ENCODE measurements around the gene KANSL2. TPM values are rescaled to one million over a fixed set of nuclear protein-coding genes. Genes with fewer than 3 reads are reported as not detected.

Gene KANSL2
- total RNA-seq, 4 donors from 2014 or later: 34.1 to 431 (median 59.3) TPM

DNA sequence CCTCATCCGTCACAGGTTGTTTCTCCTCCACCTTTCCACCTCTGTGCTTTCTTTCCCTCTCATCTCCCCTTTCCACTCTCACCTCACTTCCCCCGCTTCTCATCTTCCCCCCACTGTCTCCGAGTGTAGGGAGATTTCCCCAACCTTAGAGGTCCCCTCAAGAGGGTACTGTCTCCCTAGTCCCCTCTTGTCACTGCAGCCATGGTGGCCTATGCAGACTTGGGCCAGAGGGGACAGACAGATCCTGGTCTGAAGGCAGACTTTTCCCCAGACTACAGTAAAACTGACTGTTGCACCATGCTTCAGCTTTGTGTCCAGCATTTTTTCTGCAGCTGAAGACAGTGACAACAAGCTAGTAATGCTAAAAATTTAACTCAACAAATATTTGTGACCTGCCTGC, 41.2 kb downstream of the KANSL2 start:
- Histone ChIP-seq H3K4me3 (no peak overlapping the region), H3K4me1 (no peaks in the 10 kb centered on the region), H3K27me3 (no peaks in the 10 kb centered on the region), H3K9me3 (no peaks in the 10 kb centered on the region), H3K27ac (no peak overlapping the region), H3K36me3 (no peaks in the 10 kb centered on the region)
- DNase-seq: no peak
- intact Hi-C loops (cut with DNase I; ENCODE audit: low total_unique reads): no loop called here
- TF ChIP-seq POLR2A (IDR thresholded peaks at IDR 0.05): no peak
- TF ChIP-seq, protein P1, sequence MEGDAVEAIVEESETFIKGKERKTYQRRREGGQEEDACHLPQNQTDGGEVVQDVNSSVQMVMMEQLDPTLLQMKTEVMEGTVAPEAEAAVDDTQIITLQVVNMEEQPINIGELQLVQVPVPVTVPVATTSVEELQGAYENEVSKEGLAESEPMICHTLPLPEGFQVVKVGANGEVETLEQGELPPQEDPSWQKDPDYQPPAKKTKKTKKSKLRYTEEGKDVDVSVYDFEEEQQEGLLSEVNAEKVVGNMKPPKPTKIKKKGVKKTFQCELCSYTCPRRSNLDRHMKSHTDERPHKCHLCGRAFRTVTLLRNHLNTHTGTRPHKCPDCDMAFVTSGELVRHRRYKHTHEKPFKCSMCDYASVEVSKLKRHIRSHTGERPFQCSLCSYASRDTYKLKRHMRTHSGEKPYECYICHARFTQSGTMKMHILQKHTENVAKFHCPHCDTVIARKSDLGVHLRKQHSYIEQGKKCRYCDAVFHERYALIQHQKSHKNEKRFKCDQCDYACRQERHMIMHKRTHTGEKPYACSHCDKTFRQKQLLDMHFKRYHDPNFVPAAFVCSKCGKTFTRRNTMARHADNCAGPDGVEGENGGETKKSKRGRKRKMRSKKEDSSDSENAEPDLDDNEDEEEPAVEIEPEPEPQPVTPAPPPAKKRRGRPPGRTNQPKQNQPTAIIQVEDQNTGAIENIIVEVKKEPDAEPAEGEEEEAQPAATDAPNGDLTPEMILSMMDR (IDR thresholded peaks at IDR 0.05): no peak

DNA sequence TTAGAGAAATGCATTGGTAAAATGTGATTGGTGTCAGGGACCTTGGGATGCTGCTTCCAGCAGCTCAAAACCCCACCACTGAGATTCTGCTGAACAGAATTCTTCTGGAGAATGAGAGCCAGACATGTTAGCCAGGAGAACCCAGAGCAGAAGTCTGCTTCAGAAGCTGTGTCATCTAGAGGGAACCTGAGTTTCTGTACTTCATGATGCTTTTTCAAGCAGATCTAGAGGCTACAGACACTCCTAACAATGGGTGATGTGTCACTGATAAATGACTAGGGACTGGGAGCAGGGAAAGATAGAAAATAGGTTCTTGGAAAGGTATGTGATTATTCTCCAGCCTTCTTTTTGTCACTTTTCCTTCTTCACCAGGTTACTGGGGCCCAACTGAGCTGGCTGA, 41.6 kb downstream of the KANSL2 start:
- no peaks in the 10 kb centered on the region for H3K36me3 ChIP-seq
- no peak overlapping the region for H3K27ac ChIP-seq
- no peaks in the 10 kb centered on the region for H3K27me3 ChIP-seq
- H3K4me3 ChIP-seq: no peak overlapping the region
- H3K4me1 ChIP-seq: no peaks in the 10 kb centered on the region
- no peak for DNase-seq
- TF ChIP-seq, protein P1 (IDR thresholded peaks at IDR 0.05): no peak
- no peak for TF ChIP-seq POLR2A (IDR thresholded peaks at IDR 0.05)
- no peaks in the 10 kb centered on the region for H3K9me3 ChIP-seq
- intact Hi-C loops (cut with DNase I; ENCODE audit: low total_unique reads): no loop called here

DNA sequence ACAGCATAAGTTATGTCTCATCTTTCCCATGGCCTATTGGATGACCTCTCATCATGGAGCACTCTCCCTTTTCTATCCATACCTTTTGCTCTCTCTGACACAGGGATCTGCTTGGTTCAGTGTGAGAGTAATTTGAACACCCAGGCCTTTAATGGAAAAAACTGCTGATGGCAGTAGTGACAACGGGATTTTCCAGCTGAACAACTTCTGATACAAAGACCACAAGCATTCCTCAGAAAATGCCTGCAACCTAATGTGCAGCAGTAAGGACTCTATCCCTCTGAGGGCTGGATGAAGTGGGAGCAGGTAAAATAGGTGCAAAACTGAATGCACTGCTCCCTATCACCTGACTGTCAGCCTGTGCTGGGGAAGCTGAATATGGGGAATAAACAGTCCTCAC, 51.0 kb downstream of the KANSL2 start:
- Histone ChIP-seq H3K4me1 (no peaks in the 10 kb centered on the region), H3K27ac (no peak overlapping the region), H3K27me3 (no peaks in the 10 kb centered on the region), H3K9me3 (no peaks in the 10 kb centered on the region), H3K4me3 (no peak overlapping the region), H3K36me3 (no peaks in the 10 kb centered on the region)
- TF ChIP-seq POLR2A (IDR thresholded peaks at IDR 0.05): no peak
- TF ChIP-seq, protein P1 (IDR thresholded peaks at IDR 0.05): no peak
- DNase-seq: no peak
- intact Hi-C loops (cut with DNase I; ENCODE audit: low total_unique reads): no loop called here

DNA sequence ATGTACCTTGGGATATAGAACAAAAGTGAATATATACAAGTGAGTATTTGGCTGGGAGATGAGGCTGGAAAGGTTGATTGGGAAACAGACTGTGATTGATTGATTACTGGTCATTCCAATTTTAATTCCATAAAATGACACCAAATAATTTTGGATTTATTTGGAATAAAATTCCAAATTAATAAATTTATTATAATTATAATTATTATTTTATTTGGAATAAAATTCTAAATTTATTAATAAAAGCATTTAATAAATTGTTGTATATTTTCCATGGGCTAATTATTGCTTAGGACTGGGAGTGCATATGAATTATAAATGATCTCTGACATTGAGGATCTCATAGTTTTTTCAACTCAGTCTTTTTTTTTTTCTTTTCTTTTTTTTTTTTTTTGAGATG, 51.7 kb downstream of the KANSL2 start:
- intact Hi-C loops (cut with DNase I; ENCODE audit: low total_unique reads): no loop called here
- no peak for DNase-seq
- Histone ChIP-seq H3K36me3 (no peaks in the 10 kb centered on the region), H3K27me3 (no peaks in the 10 kb centered on the region), H3K4me1 (no peaks in the 10 kb centered on the region), H3K9me3 (no peaks in the 10 kb centered on the region), H3K27ac (no peak overlapping the region), H3K4me3 (no peak overlapping the region)
- TF ChIP-seq, protein P1 (IDR thresholded peaks at IDR 0.05): no peak
- TF ChIP-seq POLR2A (IDR thresholded peaks at IDR 0.05): no peak

DNA sequence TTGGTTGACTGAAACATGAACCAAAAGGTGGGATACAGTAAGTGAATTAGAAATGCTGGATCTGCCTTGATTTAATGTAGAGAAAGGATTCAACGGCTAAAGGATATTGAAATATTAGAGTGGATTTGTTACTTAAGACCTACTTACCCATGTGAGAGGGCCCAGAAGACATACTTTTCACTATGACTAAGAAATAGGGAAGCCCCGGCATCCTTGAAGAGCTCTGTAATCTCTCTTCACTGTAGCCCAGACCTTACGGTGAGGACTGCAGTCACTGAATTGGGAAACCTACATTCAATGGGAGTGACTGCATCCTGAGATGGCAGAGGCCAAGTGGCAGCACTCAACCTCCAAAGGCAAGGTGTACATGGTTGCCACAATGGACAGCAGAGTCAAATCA, 52.5 kb downstream of the KANSL2 start:
- H3K4me1 ChIP-seq: no peaks in the 10 kb centered on the region
- no peaks in the 10 kb centered on the region for H3K27me3 ChIP-seq
- H3K36me3 ChIP-seq: no peaks in the 10 kb centered on the region
- H3K9me3 ChIP-seq: no peaks in the 10 kb centered on the region
- H3K27ac ChIP-seq: no peak overlapping the region
- intact Hi-C loops (cut with DNase I; ENCODE audit: low total_unique reads): no loop called here
- H3K4me3 ChIP-seq: no peak overlapping the region
- no peak for DNase-seq
- TF ChIP-seq, protein P1 (IDR thresholded peaks at IDR 0.05): no peak
- TF ChIP-seq POLR2A (IDR thresholded peaks at IDR 0.05): no peak
